ENCODE results near the gene VPS54.
"Not testable (repeated sequence)": the region's sequence is repeated elsewhere in the genome, so short reads cannot be mapped to it uniquely, and the experiment has no call there.

Gene VPS54

DNA sequence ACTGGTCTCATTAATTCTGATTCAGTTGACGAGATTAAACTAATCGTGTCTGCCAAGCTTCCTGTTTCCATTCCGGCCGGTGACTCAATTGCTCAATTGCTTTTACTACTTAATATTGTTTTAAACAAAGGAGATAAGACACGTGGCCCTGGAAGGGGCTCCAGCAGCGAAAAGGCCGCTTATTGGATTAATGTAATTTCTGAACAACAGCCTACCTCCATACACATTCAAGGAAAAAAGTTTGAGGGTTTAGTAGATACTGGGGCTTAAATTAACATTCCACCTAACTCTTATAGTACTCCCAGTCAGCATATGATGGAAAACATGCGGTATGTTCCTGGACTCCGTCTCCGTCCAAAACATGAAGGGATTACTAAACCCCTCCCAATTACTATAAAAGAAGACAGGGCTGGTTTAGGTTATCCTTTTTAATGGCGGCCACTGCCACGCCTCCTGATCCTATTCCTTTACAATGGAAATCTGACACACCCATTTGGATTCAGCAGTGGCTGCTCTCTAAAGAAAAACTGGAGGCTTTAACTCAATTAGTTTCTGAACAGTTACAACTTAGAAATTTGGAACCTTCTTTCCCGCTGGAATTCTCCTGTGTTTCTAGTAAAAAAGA lies 27.1 kb downstream of the VPS54 start:
- no peak for DNase-seq

DNA sequence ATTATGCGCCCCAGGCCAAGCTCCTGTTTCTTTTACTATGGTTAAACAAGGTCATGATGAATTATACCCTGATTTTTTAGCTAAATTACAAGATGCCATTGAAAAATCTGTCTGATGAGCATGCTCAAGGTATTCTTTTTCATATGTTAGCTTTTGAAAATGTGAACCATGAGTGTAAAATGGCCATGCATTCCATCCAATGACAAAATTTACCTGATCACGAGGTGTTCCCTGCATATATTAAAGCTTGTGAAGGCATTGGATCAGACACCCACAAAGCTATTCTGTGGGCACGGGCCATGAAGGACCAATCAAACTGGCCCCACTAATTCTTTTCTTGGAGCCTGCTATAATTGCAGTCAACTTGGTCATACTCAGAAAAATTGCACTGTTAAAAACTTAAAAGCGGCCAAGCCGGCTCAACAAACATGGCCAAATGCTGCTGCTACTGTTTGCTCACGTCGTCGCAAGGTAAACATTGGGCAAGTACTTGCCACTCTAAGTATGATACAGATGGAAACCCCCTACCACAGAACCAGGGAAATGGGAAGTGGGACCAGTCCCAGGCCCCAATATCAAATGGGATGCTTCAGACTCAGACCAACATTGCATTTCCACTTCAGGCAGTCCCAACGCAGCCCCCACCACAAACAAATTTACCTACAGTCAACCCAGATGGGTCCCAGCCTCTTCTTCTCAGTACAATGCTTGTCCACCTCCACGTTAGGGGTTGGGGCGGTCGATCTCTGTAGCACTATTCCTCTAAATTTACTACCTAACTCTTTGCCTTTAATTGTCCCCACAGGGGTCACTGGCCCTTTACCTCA lies 27.8 kb downstream of the VPS54 start:
- DNase-seq, result not testable (repeated sequence)

DNA sequence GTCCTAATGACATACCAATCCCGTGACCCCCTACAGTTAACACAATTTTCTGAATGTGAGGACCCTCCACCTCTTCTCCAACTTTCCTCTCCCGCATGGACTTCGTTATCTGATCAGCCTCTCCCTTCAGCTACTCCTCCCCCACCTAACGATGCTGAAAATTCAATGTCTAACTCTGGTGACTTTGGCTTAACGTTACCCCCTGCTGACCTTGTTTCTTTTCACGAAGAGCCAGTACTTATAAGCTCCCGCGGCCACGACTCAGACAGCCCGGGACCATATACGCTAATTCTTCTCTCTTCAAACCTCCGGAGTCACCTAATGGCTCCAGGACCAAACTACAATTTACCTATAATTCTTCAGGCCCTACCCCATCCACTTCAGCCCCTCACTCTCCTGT lies 29.2 kb downstream of the VPS54 start:
- DNase-seq, result no peak

DNA sequence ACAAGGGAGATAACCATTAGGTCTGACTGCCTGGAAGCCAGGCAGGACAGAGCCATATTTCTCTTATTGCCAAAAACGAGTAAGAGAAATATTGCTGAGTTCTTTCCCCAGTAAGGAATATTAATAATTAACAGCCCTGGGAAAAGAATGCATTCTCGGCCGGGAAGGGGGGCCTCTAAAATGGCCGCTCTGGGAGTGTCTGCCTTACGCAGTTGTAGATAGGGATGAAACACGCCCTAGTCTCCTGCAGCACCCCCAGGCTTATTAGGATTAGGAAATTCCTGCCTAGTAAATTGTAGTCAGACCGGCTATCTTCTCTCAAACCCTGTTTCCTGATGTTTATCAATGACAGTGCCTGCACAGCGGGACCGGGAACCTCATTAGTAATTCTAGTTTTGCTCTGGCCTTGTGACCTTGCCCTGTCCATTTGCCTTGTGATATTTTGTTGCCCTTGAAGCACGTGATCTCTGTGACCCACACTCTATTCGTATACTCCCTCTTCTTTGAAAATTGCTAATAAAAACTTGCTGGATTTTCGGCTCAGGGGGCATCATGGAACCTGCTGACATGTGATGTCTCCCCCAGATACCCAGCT lies 30.3 kb downstream of the VPS54 start:
- not testable (repeated sequence) for DNase-seq

DNA sequence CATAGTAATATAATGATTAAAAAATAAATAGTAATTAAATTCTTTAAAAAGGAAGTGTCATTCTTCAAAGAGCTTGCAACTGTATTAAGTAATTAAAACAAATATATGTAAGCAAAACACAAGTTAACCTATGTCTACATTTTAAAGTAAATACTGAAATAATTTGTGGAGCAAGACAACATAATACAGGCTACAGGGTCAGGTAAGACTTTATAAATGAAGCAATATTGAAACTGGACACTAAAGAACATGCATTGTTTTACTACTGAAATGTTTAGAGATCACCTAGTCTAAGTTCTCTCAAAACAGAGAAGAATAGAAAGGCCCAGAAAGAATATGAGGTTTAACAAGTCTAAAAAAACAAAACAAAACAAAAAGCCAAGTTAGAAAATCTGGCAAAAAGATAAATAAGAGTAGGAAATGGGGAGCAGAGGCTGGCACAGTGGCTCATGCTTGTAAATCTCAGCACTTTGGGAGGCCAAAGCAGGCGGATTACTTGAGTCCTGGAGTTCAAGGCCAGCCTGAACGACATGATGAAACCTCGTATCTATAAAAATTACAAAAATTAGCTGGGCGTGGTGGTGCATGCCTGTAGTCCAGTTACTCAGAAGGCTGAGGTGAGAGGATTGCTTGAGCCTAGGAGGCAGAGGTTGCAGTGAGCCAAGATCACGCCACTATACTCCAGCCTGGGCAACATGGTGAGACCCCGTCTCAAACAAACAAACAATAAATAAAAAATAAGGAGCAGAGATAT lies 34.4 kb downstream of the VPS54 start:
- no peak for DNase-seq

DNA sequence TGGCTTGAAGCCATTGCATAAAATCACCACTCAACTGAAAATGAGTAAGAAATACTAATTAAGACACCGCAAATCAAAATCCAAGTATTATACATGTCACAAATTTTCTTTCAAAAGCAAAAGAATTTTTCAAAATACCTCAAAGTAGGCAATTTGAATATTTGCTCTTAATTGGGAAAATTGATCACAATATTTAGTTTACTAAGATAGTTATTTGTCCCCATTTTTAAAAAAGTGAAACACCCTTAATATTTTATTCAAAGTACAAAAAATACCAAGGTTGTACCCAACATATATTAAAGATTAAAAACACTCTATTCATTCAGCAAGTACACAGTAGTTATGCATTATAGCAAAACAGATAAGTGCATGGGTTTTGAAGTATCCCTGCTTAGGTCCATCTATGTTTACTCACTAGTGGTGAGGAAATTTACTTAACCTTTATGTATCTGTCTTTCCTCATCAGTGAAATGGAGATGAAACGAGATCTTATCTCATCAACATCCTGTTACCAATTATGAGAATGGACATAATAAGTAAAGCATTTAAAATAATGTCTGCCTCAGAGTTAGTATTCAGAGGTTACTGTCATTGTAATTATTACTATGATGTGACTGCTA lies 35.1 kb downstream of the VPS54 start:
- DNase-seq, result peak in 1 of 2 donors; percentile 6

DNA sequence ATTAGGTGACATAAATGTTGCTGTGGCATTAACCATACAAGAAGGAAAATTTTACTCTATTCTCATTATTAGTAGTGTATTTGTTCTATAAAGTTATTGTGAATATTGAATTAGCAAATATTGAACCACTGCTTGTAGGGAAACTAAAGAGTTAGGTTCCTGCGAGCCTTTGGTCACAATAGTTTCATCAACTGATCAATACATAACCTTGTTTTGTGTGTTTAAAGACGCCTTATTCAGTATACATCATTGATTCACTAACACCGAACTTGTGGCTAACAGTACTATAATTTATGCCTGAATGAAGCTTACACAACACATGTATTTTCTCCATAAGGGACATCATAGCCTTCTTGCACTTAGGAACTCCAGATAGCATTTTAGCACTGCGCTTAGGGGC lies 36.9 kb downstream of the VPS54 start:
- no peak for DNase-seq

DNA sequence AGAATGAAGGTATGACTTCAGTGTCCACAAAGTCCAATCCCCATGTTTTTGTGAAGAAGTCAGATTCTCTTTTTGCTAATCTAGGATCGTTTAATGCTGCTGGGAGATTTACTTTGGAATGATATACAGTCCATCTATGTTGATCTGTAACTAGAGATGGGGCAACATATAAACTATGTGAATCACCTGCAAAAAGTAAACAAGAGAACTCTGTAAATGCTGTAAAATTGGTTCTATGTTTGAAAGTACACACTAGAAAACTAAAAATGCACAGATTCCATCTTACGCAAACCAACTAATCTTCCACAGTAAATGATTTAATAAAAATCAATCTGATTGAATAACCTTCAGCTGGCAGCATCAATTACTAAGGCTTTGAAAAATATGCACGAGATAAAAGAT lies 37.5 kb downstream of the VPS54 start:
- DNase-seq, result no peak

DNA sequence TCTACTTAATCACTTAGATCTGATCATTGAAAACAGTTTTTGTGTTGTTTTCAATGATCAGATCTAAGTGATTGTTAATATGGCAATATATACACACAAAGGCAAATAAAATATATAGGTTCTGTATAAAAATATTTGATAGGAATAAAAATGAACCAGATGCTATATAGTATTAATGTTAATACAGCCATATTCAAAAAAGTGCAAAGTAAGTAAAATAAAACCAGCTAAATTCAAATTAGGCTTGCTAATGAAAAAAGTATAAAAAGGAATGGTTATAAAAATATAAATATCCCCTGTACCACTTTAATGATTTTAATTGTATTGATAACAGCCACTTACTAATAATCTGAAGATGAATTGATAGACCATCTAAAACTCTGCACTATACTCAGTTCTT lies 38.4 kb downstream of the VPS54 start:
- no peak for DNase-seq

DNA sequence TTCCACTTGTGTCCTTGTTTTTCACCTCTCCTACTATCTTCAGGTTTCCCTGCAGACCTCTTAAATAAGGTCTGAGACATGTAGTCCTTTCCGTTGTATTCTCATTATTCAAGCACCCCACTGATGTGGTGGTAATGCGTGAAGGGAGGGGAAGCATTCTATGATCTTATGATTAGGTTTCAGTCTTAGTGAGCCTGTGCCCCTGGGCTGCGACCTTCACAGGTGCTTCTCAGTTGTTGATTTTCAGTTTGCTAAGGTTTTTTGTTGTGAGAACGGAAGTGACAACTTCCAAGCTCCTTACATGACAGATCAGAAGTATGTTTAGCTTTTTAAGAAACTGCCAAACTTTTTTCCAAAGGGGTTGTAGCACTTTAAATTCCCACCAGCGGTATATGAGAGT lies 41.3 kb downstream of the VPS54 start:
- peak in 1 of 2 donors; percentile 28 for DNase-seq

DNA sequence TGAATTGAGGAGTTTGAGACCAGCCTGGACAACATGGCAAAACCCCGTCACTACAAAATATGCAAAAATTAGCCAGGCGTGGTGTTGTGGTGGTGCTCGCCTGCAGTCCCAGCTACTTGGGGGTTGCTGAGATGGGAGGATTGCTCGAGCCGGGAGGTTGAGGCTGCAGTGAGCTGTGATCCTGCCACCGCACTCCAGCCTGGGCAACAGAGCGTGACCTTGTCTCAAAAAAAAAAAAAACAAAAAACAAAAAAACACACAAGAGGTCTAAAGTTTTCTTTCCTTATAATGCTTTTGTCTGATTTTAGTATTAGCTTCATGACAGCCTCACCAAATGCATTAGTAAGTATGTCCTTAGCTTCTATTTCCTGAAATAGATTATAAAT lies 43.1 kb downstream of the VPS54 start:
- DNase-seq, result no peak

DNA sequence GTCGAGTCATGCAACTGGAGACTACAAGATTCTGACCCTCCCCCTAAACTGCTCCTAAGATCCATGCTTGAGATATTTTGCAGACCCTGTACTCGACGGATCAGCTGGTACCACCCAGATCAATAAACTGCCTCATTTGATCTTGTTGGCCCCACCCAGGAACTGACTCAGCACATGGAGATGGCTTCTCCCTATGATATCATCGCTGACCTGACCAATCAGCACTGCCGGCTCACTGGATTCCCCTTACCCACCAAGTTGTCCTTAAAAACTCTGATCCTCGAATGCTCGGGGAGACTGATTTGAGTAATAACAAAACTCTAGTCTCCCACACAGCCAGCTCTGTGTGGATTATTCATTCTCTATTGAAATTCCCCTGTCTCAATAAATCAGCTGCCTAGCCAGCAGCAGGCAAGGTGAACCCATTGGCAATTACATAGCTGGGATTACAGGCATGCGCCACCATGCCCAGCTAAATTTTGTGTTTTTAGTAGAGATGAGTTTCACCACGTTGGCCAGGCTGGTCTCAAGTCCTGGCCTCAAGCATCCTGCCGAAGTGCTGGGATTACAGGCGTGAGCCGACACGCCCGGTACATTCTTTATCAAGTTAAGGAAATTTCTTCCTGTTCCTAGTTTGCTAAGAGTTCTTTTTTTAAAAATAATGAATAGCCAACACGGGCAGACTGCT lies 43.6 kb downstream of the VPS54 start:
- DNase-seq, result no peak

DNA sequence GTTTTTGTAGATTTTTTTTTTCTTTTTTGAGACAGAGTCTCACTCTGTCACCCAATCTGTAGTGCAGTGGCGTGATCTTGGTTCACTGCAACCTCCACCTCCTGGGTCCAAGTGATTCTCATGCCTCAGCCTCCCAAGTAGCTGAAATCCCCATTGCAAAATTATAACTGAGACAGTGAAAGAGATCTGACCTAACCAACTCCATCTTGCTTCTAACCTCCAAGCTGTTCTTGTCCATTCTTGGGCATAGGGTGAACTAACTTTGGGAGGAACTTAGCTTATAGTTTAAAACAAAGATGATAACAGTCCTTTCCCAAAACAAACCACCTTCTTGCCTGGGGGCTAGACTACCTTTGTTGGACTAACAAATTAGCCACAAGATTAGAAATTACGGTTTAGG lies 44.2 kb downstream of the VPS54 start:
- not testable (repeated sequence) for DNase-seq

DNA sequence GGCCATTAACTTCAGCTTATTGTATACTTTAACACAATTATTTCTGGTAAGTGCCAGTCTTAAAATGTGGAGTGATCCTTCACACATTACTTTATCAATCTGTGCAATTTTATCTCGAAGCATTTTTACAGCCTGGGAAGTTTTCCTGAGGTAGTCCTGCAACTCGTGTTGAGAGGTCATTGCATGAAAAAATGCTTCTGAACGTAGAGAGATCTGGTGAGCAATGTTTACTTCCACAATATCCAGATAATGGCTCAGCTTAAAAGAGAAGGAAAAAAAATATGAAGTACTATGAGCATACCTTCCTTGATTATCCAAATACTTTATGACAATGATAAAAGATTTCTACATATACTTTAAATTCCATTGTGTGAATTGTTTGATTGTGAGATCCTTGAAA lies 57.0 kb downstream of the VPS54 start:
- DNase-seq, result no peak

DNA sequence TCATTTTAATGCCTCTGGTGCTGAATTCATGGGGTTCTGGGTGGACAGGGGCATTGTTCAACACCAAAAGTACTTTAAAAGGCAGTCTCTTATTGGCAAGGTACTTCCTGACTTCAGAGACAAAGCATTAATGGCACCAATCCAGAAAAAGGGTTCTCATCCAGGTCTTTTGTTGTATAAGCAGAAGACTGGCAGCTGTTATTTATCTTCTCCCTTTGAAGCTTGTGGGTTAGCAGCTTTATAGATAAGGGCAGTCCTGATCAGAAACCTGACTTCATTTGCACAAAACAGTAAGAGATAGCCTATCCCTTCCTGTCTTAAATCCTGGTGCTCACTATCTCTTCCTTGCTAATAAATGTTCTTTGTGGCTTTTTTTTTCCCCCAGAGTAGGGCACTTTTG lies 68.8 kb downstream of the VPS54 start:
- DNase-seq, result no peak

DNA sequence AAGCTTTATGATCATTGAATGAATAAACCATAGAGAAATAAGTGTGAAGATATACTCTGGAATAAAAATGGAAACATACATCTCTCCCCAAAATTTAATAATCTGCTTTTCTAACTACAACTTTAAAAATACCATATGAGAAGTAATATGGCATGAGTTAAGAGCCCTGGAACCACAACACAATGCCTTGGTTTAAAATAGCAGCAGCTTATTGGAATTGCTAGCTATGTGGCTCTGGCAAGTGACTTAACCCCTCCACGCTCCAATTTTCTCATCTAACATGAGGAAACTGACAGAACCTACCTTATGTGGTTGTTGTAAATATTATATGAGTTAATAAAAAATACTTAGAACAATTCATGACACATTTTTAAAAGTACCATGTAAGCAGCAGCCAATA lies 76.4 kb downstream of the VPS54 start:
- DNase-seq, result no peak

DNA sequence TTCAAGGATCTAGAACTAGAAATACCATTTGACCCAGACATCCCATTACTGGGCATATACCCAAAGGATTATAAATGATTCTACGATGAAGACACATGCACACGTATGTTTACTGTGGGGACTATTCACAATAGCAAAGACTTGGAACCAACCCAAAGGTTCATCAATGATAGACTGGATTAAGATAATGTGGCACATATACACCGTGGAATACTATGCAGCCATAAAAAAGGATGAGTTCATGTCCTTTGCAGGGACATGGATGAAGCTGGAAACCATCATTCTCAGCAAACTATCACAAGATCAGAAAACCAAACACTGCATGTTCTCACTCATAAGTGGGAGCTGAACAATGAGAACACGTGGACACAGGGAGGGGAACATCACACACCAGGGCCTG lies 87.1 kb downstream of the VPS54 start:
- DNase-seq, result not testable (repeated sequence)

DNA sequence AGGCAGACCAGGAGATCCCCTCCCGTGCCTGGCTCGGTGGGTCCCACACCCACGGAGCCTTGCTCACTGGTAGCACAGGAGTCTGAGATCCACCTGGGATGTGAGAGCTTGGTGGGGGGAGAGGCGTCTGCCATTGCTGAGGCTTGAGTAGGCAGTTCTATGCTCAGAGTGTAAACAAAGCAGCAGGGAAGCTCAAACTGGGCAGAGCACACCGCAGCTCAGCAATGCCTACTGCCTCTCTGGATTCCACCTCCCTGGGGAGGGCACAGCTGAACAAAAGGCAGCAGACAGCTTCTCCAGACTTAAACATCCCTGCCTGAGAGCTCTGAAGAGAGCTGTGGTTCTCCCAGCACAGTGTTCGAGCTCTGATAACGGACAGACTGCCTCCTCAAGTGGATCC lies 92.4 kb downstream of the VPS54 start:
- no peak for DNase-seq

DNA sequence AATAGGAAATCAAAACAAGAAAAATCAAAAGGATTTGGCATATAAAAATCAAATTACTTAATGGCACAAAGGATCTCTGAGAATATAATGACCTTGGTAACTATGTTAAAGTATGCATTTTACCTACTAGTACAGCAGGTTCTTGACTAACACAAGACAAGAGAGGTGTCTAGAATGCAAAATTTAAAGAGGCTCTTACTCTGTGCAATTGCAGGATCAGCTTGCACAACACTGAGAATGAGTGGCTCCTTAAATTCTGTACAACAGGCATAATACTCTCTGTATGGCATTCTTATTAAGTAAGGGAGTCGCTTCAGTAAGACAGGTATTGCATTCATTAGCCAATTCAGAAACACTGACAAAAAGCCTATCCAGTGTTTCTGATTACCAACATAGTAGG lies 104.9 kb downstream of the VPS54 start:
- DNase-seq, result no peak

DNA sequence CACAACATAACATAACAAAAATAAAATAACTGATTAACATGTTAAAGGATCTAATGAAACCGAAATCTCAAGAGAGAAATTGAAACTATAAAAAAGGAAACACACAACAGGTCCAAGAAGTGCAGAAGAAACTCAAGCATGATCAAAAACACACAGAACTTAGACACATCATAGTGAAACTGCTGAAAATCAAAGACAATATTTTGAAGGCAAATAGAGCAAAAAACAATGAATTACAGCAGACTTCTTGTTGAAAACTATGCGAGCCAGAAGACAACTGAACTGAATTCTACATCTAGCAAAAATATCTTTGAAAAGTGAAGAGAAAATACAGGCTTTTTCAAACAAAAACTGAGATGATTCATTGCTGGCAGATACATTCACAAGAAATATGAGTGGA lies 116.2 kb downstream of the VPS54 start:
- no peak for DNase-seq

DNA sequence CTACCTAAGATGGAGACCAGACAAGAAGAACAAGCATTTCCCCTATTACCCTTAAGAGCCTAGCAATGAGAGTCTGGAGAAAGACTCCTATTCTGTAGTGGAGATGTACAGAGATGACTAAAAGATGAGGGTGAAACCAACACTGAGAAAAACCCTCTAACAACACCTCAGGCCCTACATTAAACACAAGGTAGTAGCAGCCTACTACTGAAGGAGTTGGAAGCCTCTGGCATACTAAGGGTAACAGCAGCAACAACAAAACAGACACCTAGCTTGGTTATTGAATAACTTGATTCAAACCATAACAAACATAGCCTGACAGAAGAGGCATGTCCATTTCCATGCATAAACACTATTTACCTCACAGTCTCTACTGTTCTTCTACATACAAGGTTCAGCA lies 117.1 kb downstream of the VPS54 start:
- no peak for DNase-seq

DNA sequence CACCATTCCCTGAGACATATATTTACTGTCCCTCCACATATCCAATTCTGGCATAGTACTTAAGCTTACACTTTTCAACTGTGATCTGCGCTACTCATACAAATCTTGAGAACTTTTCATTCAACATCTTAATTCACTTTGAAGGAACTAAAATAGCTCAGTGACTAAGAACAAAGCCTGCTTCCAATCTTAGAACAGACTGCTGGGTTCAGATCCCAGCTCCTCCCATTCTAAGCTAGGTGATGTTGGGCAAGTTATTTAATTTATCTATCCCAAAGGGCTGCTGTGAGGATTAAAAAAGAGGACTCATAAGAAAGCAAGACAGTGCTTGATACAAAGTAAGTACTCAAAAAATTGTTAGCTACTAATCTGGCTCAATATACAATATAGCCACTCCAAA lies 119.6 kb downstream of the VPS54 start:
- DNase-seq, result no peak

DNA sequence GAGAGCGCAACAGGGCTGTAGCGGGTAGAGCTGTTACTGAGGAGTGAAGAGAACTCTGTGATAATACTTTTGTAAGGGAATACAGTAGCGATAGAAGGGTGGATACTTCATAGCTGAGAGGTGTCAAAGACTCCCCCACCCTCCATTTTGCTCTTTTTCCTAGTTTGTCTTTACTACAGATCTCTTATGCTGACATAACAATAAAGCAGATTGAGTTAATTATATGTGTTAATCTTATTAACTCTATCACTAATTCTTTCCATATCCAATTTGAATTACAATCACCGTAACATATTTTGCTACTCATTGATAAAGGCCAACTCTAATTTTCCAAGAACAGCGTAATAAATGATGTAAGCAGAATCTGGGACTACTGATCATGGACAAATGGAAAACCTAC lies 120.4 kb downstream of the VPS54 start:
- no peak for DNase-seq

Measured in CD4-positive, alpha-beta T cell treated with Interleukin-4 for 1 hour (primary cell).